ENCODE measurements around the gene R3HDM1. TPM values are rescaled to one million over a fixed set of nuclear protein-coding genes. Genes with fewer than 3 reads are reported as not detected.

Gene R3HDM1
- total and polyA plus RNA-seq, 2 of the 4 experiments (the other 2 are of a cell fraction): 5.9 to 38.1 TPM

DNA sequence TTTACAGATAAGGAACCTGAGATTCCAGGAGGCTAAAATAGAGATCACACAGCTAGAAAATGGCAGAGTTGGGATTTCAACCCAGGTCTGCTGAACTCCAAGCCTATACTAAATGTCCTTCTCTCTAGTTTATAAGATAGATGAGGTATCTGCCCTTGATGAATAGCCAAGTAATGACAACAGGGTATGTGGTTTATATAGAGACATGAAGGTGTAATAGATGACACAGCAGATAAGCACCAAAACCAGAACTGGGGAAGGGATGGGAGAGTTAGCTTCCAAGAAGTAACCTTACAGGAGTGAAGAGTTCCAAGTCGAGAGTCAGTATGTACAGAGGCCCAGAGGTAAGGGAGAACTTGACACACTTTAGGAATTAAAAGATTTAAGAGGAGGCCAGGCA is 105.7 kb downstream of the R3HDM1 start:
- H3K23ac ChIP-seq (ENCODE audit: low read depth, low read length): no peak overlapping the region
- no peak overlapping the region for H2BK15ac ChIP-seq (ENCODE audit: low read depth, low read length)

More for the DNA sequence above, 105.7 kb downstream of the R3HDM1 start:
- CTCF ChIA-PET: no interaction called here
- Histone ChIP-seq H2AK5ac (ENCODE audit: low read depth, low read length) (no peak overlapping the region), H4K5ac (ENCODE audit: low read depth, low read length) (no peak overlapping the region), H3K27ac (ENCODE audit: insufficient read depth, low read length) (no peak overlapping the region), H3K9me1 (ENCODE audit: insufficient read depth, low read length) (no peaks in the 10 kb centered on the region), H2BK5ac (ENCODE audit: low read depth, low read length, poor library complexity, severe bottlenecking) (no peak overlapping the region), H3K4me2 (ENCODE audit: low read depth, low read length) (no peak overlapping the region), H2AK9ac (replicated peaks; ENCODE audit: low read depth, low read length, poor library complexity) (no peak overlapping the region), H4K8ac (ENCODE audit: low read depth in 2 of 2, low read length in 2 of 2) (no peak overlapping the region), H2BK120ac (ENCODE audit: low read depth, low read length) (no peak overlapping the region), H4K91ac (ENCODE audit: insufficient read depth, low read depth, low read length) (no peak overlapping the region), H2AFZ (replicated peaks; ENCODE audit: low read length, poor library complexity) (no peak overlapping the region), H3K56ac (ENCODE audit: extremely low read depth, insufficient read depth, low read length) (no peak overlapping the region), H3K27me3 (ENCODE audit: control insufficient read depth, insufficient read depth, low read length) (no peaks in the 10 kb centered on the region), H3K4ac (ENCODE audit: low read depth, low read length) (no peak overlapping the region), H3K4me3 (ENCODE audit: insufficient read depth, low read depth, low read length) (no peak overlapping the region), H3K9me3 (ENCODE audit: control insufficient read depth, insufficient read depth, low read length) (no peaks in the 10 kb centered on the region), H3K36me3 (ENCODE audit: control insufficient read depth, insufficient read depth, low read length) (peaks cover 11% of the 10 kb centered on the region), H3K9ac (ENCODE audit: low read depth, low read length) (no peak overlapping the region), H3K14ac (replicated peaks; ENCODE audit: low read depth, low read length) (no peak overlapping the region), H4K20me1 (ENCODE audit: insufficient read depth, low read length) (no peaks in the 10 kb centered on the region), H3K4me1 (ENCODE audit: control insufficient read depth, insufficient read depth, low read length) (no peaks in the 10 kb centered on the region), H3K18ac (ENCODE audit: low read depth, low read length) (no peak overlapping the region), H3K79me1 (ENCODE audit: low read depth in 1 of 2, low read length in 2 of 2) (no peaks in the 10 kb centered on the region), H2BK20ac (ENCODE audit: low read depth, low read length) (no peak overlapping the region)
- in situ Hi-C loops (cut with MboI; ENCODE audit: low sequenced_read_pairs): no loop called here
- TF ChIP-seq MXI1 (IDR thresholded peaks at IDR 0.05; ENCODE audit: borderline replicate concordance, low read depth, low read length) (no peak), CEBPB (IDR thresholded peaks at IDR 0.05; ENCODE audit: low read depth, low read length) (no peak), MAZ (IDR thresholded peaks at IDR 0.05; ENCODE audit: borderline replicate concordance, low read depth, low read length) (no peak), FOS (IDR thresholded peaks at IDR 0.05; ENCODE audit: low read depth, low read length) (no peak), RAD21 (IDR thresholded peaks at IDR 0.05; ENCODE audit: low read length) (no peak), CHD1 (IDR thresholded peaks at IDR 0.05; ENCODE audit: low read depth, low read length) (no peak)
- TF ChIP-seq, protein P1, sequence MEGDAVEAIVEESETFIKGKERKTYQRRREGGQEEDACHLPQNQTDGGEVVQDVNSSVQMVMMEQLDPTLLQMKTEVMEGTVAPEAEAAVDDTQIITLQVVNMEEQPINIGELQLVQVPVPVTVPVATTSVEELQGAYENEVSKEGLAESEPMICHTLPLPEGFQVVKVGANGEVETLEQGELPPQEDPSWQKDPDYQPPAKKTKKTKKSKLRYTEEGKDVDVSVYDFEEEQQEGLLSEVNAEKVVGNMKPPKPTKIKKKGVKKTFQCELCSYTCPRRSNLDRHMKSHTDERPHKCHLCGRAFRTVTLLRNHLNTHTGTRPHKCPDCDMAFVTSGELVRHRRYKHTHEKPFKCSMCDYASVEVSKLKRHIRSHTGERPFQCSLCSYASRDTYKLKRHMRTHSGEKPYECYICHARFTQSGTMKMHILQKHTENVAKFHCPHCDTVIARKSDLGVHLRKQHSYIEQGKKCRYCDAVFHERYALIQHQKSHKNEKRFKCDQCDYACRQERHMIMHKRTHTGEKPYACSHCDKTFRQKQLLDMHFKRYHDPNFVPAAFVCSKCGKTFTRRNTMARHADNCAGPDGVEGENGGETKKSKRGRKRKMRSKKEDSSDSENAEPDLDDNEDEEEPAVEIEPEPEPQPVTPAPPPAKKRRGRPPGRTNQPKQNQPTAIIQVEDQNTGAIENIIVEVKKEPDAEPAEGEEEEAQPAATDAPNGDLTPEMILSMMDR (conservative IDR thresholded peaks at IDR 0.05; ENCODE audit: low read depth, low read length): no peak
- no peak for DNase-seq
- BruUV-seq (replicated peaks): no TSS peak
- no CpG with 5 or more reads among the region's 1 CpG for WGBS, 2 experiments (ENCODE audit: extremely low coverage in 2 of 2, insufficient read length in 1 of 2)
- intact Hi-C loops (cut with micrococcal nuclease): no loop called here
- no peak for ATAC-seq (ENCODE audit: low read depth)
- dilution Hi-C loops (cut with HindIII; ENCODE audit: low sequenced_read_pairs, unreplicated experiment): no loop called here
- POLR2A ChIA-PET (ENCODE audit: unreplicated experiment): no interaction called here
